GM18517 (cell line): ENCODE data around the gene PCCA.
"Not testable (repeated sequence)": the region's sequence is repeated elsewhere in the genome, so short reads cannot be mapped to it uniquely, and the experiment has no call there.

Experiments
- ATAC-seq: cut with Tn5 transposase; IDR thresholded peaks from one replicate; pipeline ENCODE4 v1.9.1; 2021; ENCODE audit warnings: mild to moderate bottlenecking, moderate library complexity; ENCODE audit not compliant: unreplicated experiment

PCCA gene

DNA sequence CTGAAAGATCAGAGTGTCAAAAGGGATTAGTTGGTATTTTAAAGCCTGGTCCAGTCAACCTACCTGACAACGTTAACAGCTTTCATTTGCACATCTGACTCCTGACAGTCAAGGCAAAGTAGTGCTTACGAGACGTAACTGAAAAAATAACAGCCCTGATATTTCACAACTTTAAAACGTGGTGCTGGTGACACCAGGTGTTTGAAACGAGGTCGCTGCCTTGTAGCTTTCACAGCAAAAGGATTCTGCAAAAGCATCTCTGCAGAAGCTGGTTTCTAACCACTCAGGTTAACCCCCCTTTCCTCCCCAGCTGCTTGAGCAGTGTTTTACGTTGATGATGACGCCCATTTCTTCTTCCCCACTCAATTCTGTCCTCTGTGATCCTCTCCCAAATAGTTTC, 476.4 kb downstream of the PCCA start:
- ATAC-seq = no peak

- ATAC-seq = no peak
Observed at GRCh38 chr13:100566543-100566942, 477.6 kb downstream of the PCCA start.

DNA sequence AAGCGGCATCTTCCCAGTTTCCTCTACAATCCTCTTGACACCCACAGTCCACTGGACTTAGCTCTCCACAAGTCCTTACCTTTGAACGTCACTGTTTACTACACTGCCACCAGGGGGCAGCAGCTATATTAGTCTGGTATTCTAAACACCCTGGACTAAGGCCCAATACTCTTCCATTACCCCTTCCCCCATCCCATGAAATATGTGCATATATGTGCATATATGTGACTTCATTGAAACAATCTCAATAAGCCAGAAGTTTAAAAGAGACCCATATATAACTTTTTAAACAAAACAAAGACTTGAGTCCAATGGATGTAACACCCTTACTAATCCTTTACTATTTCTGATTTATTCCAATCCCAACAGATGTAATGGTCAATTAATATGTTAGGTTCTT, 484.2 kb downstream of the PCCA start:
- peak; percentile 97 for ATAC-seq

DNA sequence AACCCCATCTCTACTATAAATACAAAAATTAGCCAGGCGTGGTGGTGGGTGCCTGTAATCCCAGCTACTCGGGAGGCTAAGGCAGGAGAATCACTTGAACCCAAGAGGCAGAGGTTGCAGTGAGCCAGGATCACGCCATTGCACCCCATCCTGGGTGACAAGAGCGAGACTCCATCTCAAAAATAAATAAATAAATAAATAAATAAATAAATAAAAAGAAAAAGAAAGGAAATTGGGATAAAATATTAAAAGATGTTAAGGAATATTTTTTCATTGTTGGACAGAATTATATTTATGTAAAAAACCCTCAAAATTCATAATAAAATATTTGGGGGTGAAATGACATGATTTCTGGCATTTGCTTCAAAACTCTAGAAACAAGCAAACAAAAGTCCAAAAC, 488.3 kb downstream of the PCCA start:
- ATAC-seq = not testable (repeated sequence)
